A549 treated with AZD2906 at 1 μM for 4 hours (cell line): Measurements from ENCODE around the gene LSS. TPM values are rescaled to one million over a fixed set of nuclear protein-coding genes. Genes with fewer than 3 reads are reported as not detected.

ENCODE experiments used
- total RNA-seq: library from RNA; stranded (reverse); fragments of 200-300 nt; extraction: Qiagen RNA extraction; gene quantifications from 5 replicates; pipeline ENCODE4 v1.2.3, GENCODE V29; 2022

Gene LSS
- total RNA-seq = 14.3 to 17.4 TPM (median 16.9 TPM) in 5 replicates

GRCh38 chr21:46228345-46229051 lies at the start of gene LSS:
LSS (minus strand) TSS chr21:46228774; CDS start chr21:46228745, 29 bp downstream.

GRCh38 chr21:46183910-46184624 lies 44.5 kb downstream of the LSS start, which contains the start of gene SPATC1L:
SPATC1L (minus strand) TSS chr21:46184459; CDS start chr21:46182816, 1,643 bp downstream.

GRCh38 chr21:46155514-46156377 lies 72.8 kb downstream of the LSS start, which contains the start of gene FTCD:
FTCD (minus strand) TSS chr21:46155579; CDS start chr21:46155523, 56 bp downstream.

Other genes starting within 250 kb of the LSS start
- gene COL6A1, start 247.0 kb downstream of the LSS start, total RNA-seq = 18.1 to 24.1 TPM (median 21.7 TPM) in 5 replicates
- 16.1 to 18.9 TPM (median 17.7 TPM) in 5 replicates for gene COL6A2, start 130.7 kb downstream of the LSS start, total RNA-seq
- 0.23 to 0.24 TPM (median 0.23 TPM) in 3 of 5 replicates, not detected in the others for gene FTCD, start 73.2 kb downstream of the LSS start, total RNA-seq
- 0.28 to 0.68 TPM (median 0.62 TPM) in 5 replicates for gene SPATC1L, start 44.3 kb downstream of the LSS start, total RNA-seq
- 30.6 to 40.3 TPM (median 35.6 TPM) in 5 replicates for gene MCM3AP, start 56.8 kb upstream of the LSS start, total RNA-seq
- gene YBEY, start 57.6 kb upstream of the LSS start, total RNA-seq = 25.5 to 28.5 TPM (median 28.1 TPM) in 5 replicates
- 3.5 to 4.8 TPM (median 4.4 TPM) in 5 replicates for gene C21orf58, start 95.1 kb upstream of the LSS start, total RNA-seq
- 13.5 to 15.4 TPM (median 13.9 TPM) in 5 replicates for gene PCNT, start 95.4 kb upstream of the LSS start, total RNA-seq
- 10.0 to 13.7 TPM (median 11.3 TPM) in 5 replicates for gene DIP2A, start 230.1 kb upstream of the LSS start, total RNA-seq